ENCODE results near the gene TUBA4A.

TUBA4A gene

GRCh38 chr2:219252570-219252899 lies 1.2 kb downstream of the TUBA4A start:
- H3K9me3 ChIP-seq (ENCODE audit: control insufficient read depth in 1 of 2, low read length in 2 of 2): no peaks in the 10 kb centered on the region
- peaks cover 10 to 23% of the 10 kb centered on the region in 2 donors for H3K36me3 ChIP-seq (ENCODE audit: control insufficient read depth in 1 of 2, insufficient read depth in 2 of 2, low read length in 2 of 2)
- H3K27me3 ChIP-seq (ENCODE audit: control insufficient read depth in 1 of 2, insufficient read depth in 2 of 2, low read length in 2 of 2): peaks cover 0 to 3% of the 10 kb centered on the region in 2 donors
- H3K27ac ChIP-seq (ENCODE audit: low read depth, low read length): peak overlapping the region; percentile 70
- H3K4me3 ChIP-seq (ENCODE audit: low read depth in 1 of 2, low read length in 2 of 2): peak overlapping the region; percentile 82 to 87
- H3K9ac ChIP-seq (ENCODE audit: low read depth in 1 of 2, low read length in 2 of 2): peak overlapping the region; percentile 74 to 89
- peaks cover 53 to 62% of the 10 kb centered on the region in 2 donors for H3K4me1 ChIP-seq (ENCODE audit: control insufficient read depth in 1 of 2, insufficient read depth in 2 of 2, low read length in 2 of 2)

GRCh38 chr2:219252084-219252483 lies 1.6 kb downstream of the TUBA4A start:
- Histone ChIP-seq H3K9me3 (ENCODE audit: control insufficient read depth in 1 of 2, low read length in 2 of 2) (no peaks in the 10 kb centered on the region), H3K4me3 (ENCODE audit: low read depth in 1 of 2, low read length in 2 of 2) (peak overlapping the region; percentile 82 to 87), H3K9ac (ENCODE audit: low read depth in 1 of 2, low read length in 2 of 2) (peak overlapping the region; percentile 74 to 89), H3K4me1 (ENCODE audit: control insufficient read depth in 1 of 2, insufficient read depth in 2 of 2, low read length in 2 of 2) (peaks cover 57 to 66% of the 10 kb centered on the region in 2 donors), H3K27ac (ENCODE audit: low read depth, low read length) (no peak overlapping the region), H3K36me3 (ENCODE audit: control insufficient read depth in 1 of 2, insufficient read depth in 2 of 2, low read length in 2 of 2) (peaks cover 14 to 27% of the 10 kb centered on the region in 2 donors), H3K27me3 (ENCODE audit: control insufficient read depth in 1 of 2, insufficient read depth in 2 of 2, low read length in 2 of 2) (peaks cover 0 to 3% of the 10 kb centered on the region in 2 donors)

GRCh38 chr2:219251656-219252055 lies 2.1 kb downstream of the TUBA4A start:
- peak overlapping the region; percentile 74 to 89 for H3K9ac ChIP-seq (ENCODE audit: low read depth in 1 of 2, low read length in 2 of 2)
- peaks cover 61 to 71% of the 10 kb centered on the region in 2 donors for H3K4me1 ChIP-seq (ENCODE audit: control insufficient read depth in 1 of 2, insufficient read depth in 2 of 2, low read length in 2 of 2)

GRCh38 chr2:219250049-219250781 lies 3.5 kb downstream of the TUBA4A start:
- no peaks in the 10 kb centered on the region for H3K9me3 ChIP-seq (ENCODE audit: control insufficient read depth in 1 of 2, low read length in 2 of 2)
- H3K4me1 ChIP-seq (ENCODE audit: control insufficient read depth in 1 of 2, insufficient read depth in 2 of 2, low read length in 2 of 2): peaks cover 71 to 82% of the 10 kb centered on the region in 2 donors
- no peaks in the 10 kb centered on the region for H3K27me3 ChIP-seq (ENCODE audit: control insufficient read depth in 1 of 2, insufficient read depth in 2 of 2, low read length in 2 of 2)
- peak overlapping the region; percentile 92 for H3K27ac ChIP-seq (ENCODE audit: low read depth, low read length)
- H3K9ac ChIP-seq (ENCODE audit: low read depth in 1 of 2, low read length in 2 of 2): peak overlapping the region; percentile 18 to 78
- peaks cover 14 to 30% of the 10 kb centered on the region in 2 donors for H3K36me3 ChIP-seq (ENCODE audit: control insufficient read depth in 1 of 2, insufficient read depth in 2 of 2, low read length in 2 of 2)
- H3K4me3 ChIP-seq (ENCODE audit: low read depth in 1 of 2, low read length in 2 of 2): peak overlapping the region; percentile 43 to 54

More at GRCh38 chr2:219251656-219252055, 2.1 kb downstream of the TUBA4A start:
- Histone ChIP-seq H3K36me3 (ENCODE audit: control insufficient read depth in 1 of 2, insufficient read depth in 2 of 2, low read length in 2 of 2) (peaks cover 14 to 30% of the 10 kb centered on the region in 2 donors), H3K4me3 (ENCODE audit: low read depth in 1 of 2, low read length in 2 of 2) (peak overlapping the region; percentile 82 to 87), H3K27ac (ENCODE audit: low read depth, low read length) (no peak overlapping the region), H3K27me3 (ENCODE audit: control insufficient read depth in 1 of 2, insufficient read depth in 2 of 2, low read length in 2 of 2) (peaks cover 0 to 3% of the 10 kb centered on the region in 2 donors), H3K9me3 (ENCODE audit: control insufficient read depth in 1 of 2, low read length in 2 of 2) (no peaks in the 10 kb centered on the region)

- peak overlapping the region; percentile 43 to 54 for H3K4me3 ChIP-seq (ENCODE audit: low read depth in 1 of 2, low read length in 2 of 2)
Measured at GRCh38 chr2:219249203-219249980, 4.3 kb downstream of the TUBA4A start.

GRCh38 chr2:219248845-219249202 lies 4.9 kb downstream of the TUBA4A start:
- Histone ChIP-seq H3K4me1 (ENCODE audit: control insufficient read depth in 1 of 2, insufficient read depth in 2 of 2, low read length in 2 of 2) (peaks cover 77 to 90% of the 10 kb centered on the region in 2 donors), H3K36me3 (ENCODE audit: control insufficient read depth in 1 of 2, insufficient read depth in 2 of 2, low read length in 2 of 2) (peaks cover 14 to 30% of the 10 kb centered on the region in 2 donors), H3K27ac (ENCODE audit: low read depth, low read length) (peak overlapping the region; percentile 92), H3K9ac (ENCODE audit: low read depth in 1 of 2, low read length in 2 of 2) (peak overlapping the region; percentile 18 to 78), H3K9me3 (ENCODE audit: control insufficient read depth in 1 of 2, low read length in 2 of 2) (no peaks in the 10 kb centered on the region), H3K27me3 (ENCODE audit: control insufficient read depth in 1 of 2, insufficient read depth in 2 of 2, low read length in 2 of 2) (no peaks in the 10 kb centered on the region), H3K4me3 (ENCODE audit: low read depth in 1 of 2, low read length in 2 of 2) (peak overlapping the region; percentile 43 to 54)

More at GRCh38 chr2:219249203-219249980, 4.3 kb downstream of the TUBA4A start:
- Histone ChIP-seq H3K9me3 (ENCODE audit: control insufficient read depth in 1 of 2, low read length in 2 of 2) (no peaks in the 10 kb centered on the region), H3K4me1 (ENCODE audit: control insufficient read depth in 1 of 2, insufficient read depth in 2 of 2, low read length in 2 of 2) (peaks cover 77 to 85% of the 10 kb centered on the region in 2 donors), H3K27me3 (ENCODE audit: control insufficient read depth in 1 of 2, insufficient read depth in 2 of 2, low read length in 2 of 2) (no peaks in the 10 kb centered on the region), H3K27ac (ENCODE audit: low read depth, low read length) (peak overlapping the region; percentile 92), H3K36me3 (ENCODE audit: control insufficient read depth in 1 of 2, insufficient read depth in 2 of 2, low read length in 2 of 2) (peaks cover 14 to 30% of the 10 kb centered on the region in 2 donors), H3K9ac (ENCODE audit: low read depth in 1 of 2, low read length in 2 of 2) (peak overlapping the region; percentile 18 to 78)

GRCh38 chr2:219247678-219248642 lies 5.8 kb downstream of the TUBA4A start:
- Histone ChIP-seq H3K4me1 (ENCODE audit: control insufficient read depth in 1 of 2, insufficient read depth in 2 of 2, low read length in 2 of 2) (peaks cover 84 to 85% of the 10 kb centered on the region in 2 donors), H3K36me3 (ENCODE audit: control insufficient read depth in 1 of 2, insufficient read depth in 2 of 2, low read length in 2 of 2) (peaks cover 14 to 30% of the 10 kb centered on the region in 2 donors), H3K27me3 (ENCODE audit: control insufficient read depth in 1 of 2, insufficient read depth in 2 of 2, low read length in 2 of 2) (no peaks in the 10 kb centered on the region), H3K4me3 (ENCODE audit: low read depth in 1 of 2, low read length in 2 of 2) (peak overlapping the region in 1 of 2 donors; percentile 54), H3K27ac (ENCODE audit: low read depth, low read length) (peak overlapping the region; percentile 10), H3K9me3 (ENCODE audit: control insufficient read depth in 1 of 2, low read length in 2 of 2) (no peaks in the 10 kb centered on the region), H3K9ac (ENCODE audit: low read depth in 1 of 2, low read length in 2 of 2) (peak overlapping the region in 1 of 2 donors; percentile 38)

DNA sequence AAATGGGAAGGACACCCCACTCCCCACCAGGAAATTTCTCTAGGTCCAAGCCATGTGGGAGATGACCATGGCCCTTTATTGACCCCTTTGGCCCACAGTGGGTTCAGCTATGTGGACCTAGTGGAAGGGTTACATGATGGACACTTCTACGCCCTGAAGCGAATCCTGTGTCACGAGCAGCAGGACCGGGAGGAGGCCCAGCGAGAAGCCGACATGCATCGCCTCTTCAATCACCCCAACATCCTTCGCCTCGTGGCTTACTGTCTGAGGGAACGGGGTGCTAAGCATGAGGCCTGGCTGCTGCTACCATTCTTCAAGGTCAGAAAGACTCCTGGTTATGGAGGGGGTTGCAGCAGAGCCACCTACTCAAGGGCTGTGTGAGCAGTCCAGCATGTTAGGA lies 7.2 kb downstream of the TUBA4A start:
- Histone ChIP-seq H3K9ac (ENCODE audit: low read depth in 1 of 2, low read length in 2 of 2) (no peak overlapping the region), H3K9me3 (ENCODE audit: control insufficient read depth in 1 of 2, low read length in 2 of 2) (no peaks in the 10 kb centered on the region), H3K4me1 (ENCODE audit: control insufficient read depth in 1 of 2, insufficient read depth in 2 of 2, low read length in 2 of 2) (peaks cover 72 to 73% of the 10 kb centered on the region in 2 donors), H3K36me3 (ENCODE audit: control insufficient read depth in 1 of 2, insufficient read depth in 2 of 2, low read length in 2 of 2) (peaks cover 14 to 30% of the 10 kb centered on the region in 2 donors), H3K27me3 (ENCODE audit: control insufficient read depth in 1 of 2, insufficient read depth in 2 of 2, low read length in 2 of 2) (no peaks in the 10 kb centered on the region), H3K4me3 (ENCODE audit: low read depth in 1 of 2, low read length in 2 of 2) (peak overlapping the region; percentile 34 to 71), H3K27ac (ENCODE audit: low read depth, low read length) (no peak overlapping the region)

DNA sequence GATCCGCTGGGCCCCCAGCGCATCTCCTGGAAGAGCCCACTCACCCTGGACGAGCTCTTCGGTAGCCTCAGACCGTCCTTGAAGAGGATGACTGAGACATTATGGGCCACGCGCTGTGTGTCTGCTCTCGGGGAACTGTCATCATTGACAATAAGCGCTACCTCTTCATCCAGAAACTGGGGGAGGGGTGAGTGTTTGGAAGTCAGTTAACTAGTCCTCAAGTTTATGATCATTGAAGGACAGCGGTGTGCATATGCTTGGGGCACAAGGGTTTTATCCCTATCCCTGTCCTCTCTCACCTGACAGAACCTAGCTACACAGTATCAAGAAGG lies 7.9 kb downstream of the TUBA4A start:
- Histone ChIP-seq H3K36me3 (ENCODE audit: control insufficient read depth in 1 of 2, insufficient read depth in 2 of 2, low read length in 2 of 2) (peaks cover 7 to 24% of the 10 kb centered on the region in 2 donors), H3K4me1 (ENCODE audit: control insufficient read depth in 1 of 2, insufficient read depth in 2 of 2, low read length in 2 of 2) (peaks cover 65 to 66% of the 10 kb centered on the region in 2 donors), H3K27me3 (ENCODE audit: control insufficient read depth in 1 of 2, insufficient read depth in 2 of 2, low read length in 2 of 2) (no peaks in the 10 kb centered on the region), H3K9me3 (ENCODE audit: control insufficient read depth in 1 of 2, low read length in 2 of 2) (no peaks in the 10 kb centered on the region), H3K4me3 (ENCODE audit: low read depth in 1 of 2, low read length in 2 of 2) (peak overlapping the region; percentile 71 to 87), H3K27ac (ENCODE audit: low read depth, low read length) (peak overlapping the region; percentile 90), H3K9ac (ENCODE audit: low read depth in 1 of 2, low read length in 2 of 2) (peak overlapping the region; percentile 68 to 95)
